COLO829 (cell line): ENCODE results near the gene ATP13A4.

Source experiments
- DNase-seq: peaks from one replicate; pipeline ENCODE4 v3.0.0; 2012; ENCODE audit warnings: low spot score

ATP13A4 gene

GRCh38 chr3:193391902-193392301, 162.8 kb downstream of the ATP13A4 start:
- no peak for DNase-seq

GRCh38 chr3:193389335-193389734, 165.4 kb downstream of the ATP13A4 start:
- DNase-seq, result no peak

GRCh38 chr3:193388361-193388760, 166.3 kb downstream of the ATP13A4 start:
- DNase-seq, result no peak

- DNase-seq, result no peak
Measured at GRCh38 chr3:193387596-193387995, 167.1 kb downstream of the ATP13A4 start.

GRCh38 chr3:193378706-193379105, 176.0 kb downstream of the ATP13A4 start, which contains the start of gene ATP13A5:
Gene ATP13A5, minus strand, starts transcription at chr3:193378753. Its CDS starts 28 bp downstream, at chr3:193378725.
- no peak for DNase-seq

- DNase-seq, result no peak
Measured at GRCh38 chr3:193377591-193377990, 177.1 kb downstream of the ATP13A4 start.

- no peak for DNase-seq
Measured at GRCh38 chr3:193375614-193376013, 179.1 kb downstream of the ATP13A4 start.

GRCh38 chr3:193372783-193373182, 181.9 kb downstream of the ATP13A4 start:
- DNase-seq, result no peak

GRCh38 chr3:193367868-193368267, 186.8 kb downstream of the ATP13A4 start:
- DNase-seq, result no peak

GRCh38 chr3:193357291-193357690, 197.4 kb downstream of the ATP13A4 start:
- DNase-seq, result no peak

GRCh38 chr3:193354423-193354822, 200.3 kb downstream of the ATP13A4 start:
- DNase-seq, result no peak
